ENCODE measurements around the gene CTNNA3.

Gene CTNNA3

DNA sequence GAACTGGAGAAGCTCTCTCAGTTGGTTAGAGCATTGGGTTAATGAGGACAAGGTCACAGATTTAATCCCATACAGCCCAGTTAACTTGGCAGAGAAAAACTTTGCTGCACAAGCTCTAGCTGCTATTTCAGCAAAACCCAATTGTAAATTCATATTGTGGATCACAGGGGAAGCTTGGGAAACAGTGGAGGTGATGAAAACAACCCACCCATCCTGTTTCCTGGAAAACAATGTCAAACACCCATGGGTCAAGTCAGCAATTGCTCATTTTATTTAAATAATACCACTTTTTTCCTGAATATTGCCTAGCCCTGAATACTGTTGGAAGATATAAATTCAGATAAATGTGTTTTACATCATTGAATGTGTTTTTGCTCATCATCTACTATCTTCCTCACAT lies 1670.8 kb downstream of the CTNNA3 start:
- Histone ChIP-seq H3K36me3 (ENCODE audit: control insufficient read depth, insufficient read depth, low read length) (no peaks in the 10 kb centered on the region), H3K4me3 (ENCODE audit: insufficient read depth, low read depth, low read length, poor library complexity, severe bottlenecking) (no peak overlapping the region), H3K4me1 (ENCODE audit: control insufficient read depth, insufficient read depth, low read length, poor library complexity, severe bottlenecking) (no peaks in the 10 kb centered on the region), H3K9me3 (ENCODE audit: control insufficient read depth, low read length) (no peaks in the 10 kb centered on the region), H3K27me3 (replicated peaks; ENCODE audit: control insufficient read depth, insufficient read depth, low read length, poor library complexity, severe bottlenecking) (no peaks in the 10 kb centered on the region), H3K27ac (ENCODE audit: insufficient read depth, low read length, poor library complexity, severe bottlenecking) (no peak overlapping the region)
- DNase-seq, result no peak

GRCh38 chr10:66021423-66021822 lies 1674.6 kb downstream of the CTNNA3 start:
- Histone ChIP-seq H3K27me3 (replicated peaks; ENCODE audit: control insufficient read depth, insufficient read depth, low read length, poor library complexity, severe bottlenecking) (no peaks in the 10 kb centered on the region), H3K4me1 (ENCODE audit: control insufficient read depth, insufficient read depth, low read length, poor library complexity, severe bottlenecking) (no peaks in the 10 kb centered on the region), H3K36me3 (ENCODE audit: control insufficient read depth, insufficient read depth, low read length) (no peaks in the 10 kb centered on the region), H3K9me3 (ENCODE audit: control insufficient read depth, low read length) (no peaks in the 10 kb centered on the region), H3K4me3 (ENCODE audit: insufficient read depth, low read depth, low read length, poor library complexity, severe bottlenecking) (no peak overlapping the region), H3K27ac (ENCODE audit: insufficient read depth, low read length, poor library complexity, severe bottlenecking) (no peak overlapping the region)
- no peak for DNase-seq

GRCh38 chr10:66008221-66008620 lies 1687.8 kb downstream of the CTNNA3 start:
- H3K36me3 ChIP-seq (ENCODE audit: control insufficient read depth, insufficient read depth, low read length), result no peaks in the 10 kb centered on the region
- H3K27me3 ChIP-seq (replicated peaks; ENCODE audit: control insufficient read depth, insufficient read depth, low read length, poor library complexity, severe bottlenecking), result no peaks in the 10 kb centered on the region
- no peak overlapping the region for H3K4me3 ChIP-seq (ENCODE audit: insufficient read depth, low read depth, low read length, poor library complexity, severe bottlenecking)
- DNase-seq, result no peak
- no peaks in the 10 kb centered on the region for H3K4me1 ChIP-seq (ENCODE audit: control insufficient read depth, insufficient read depth, low read length, poor library complexity, severe bottlenecking)
- H3K27ac ChIP-seq (ENCODE audit: insufficient read depth, low read length, poor library complexity, severe bottlenecking), result no peak overlapping the region
- H3K9me3 ChIP-seq (ENCODE audit: control insufficient read depth, low read length), result no peaks in the 10 kb centered on the region

DNA sequence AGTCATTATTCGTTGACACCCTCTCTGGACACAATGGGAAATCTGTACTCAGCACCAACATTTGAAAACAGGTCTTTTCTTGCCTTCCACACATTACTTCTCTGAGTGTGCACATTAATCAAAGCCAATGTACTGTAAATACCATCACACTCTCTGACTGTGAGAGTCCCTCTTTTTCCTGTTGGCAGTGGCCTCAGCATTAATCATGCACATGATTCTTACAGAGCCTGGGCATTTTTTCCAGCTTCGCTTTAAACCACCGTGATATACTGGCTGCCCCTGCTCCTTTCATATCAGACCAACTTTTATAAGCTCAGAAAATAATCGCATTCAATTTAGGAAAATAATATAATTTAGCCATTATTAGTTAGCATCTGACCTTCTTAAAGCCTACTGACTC lies 1689.6 kb downstream of the CTNNA3 start:
- no peaks in the 10 kb centered on the region for H3K9me3 ChIP-seq (ENCODE audit: control insufficient read depth, low read length)
- no peaks in the 10 kb centered on the region for H3K36me3 ChIP-seq (ENCODE audit: control insufficient read depth, insufficient read depth, low read length)
- H3K27me3 ChIP-seq (replicated peaks; ENCODE audit: control insufficient read depth, insufficient read depth, low read length, poor library complexity, severe bottlenecking), result no peaks in the 10 kb centered on the region
- no peak overlapping the region for H3K4me3 ChIP-seq (ENCODE audit: insufficient read depth, low read depth, low read length, poor library complexity, severe bottlenecking)
- H3K4me1 ChIP-seq (ENCODE audit: control insufficient read depth, insufficient read depth, low read length, poor library complexity, severe bottlenecking), result no peaks in the 10 kb centered on the region
- no peak for DNase-seq
- H3K27ac ChIP-seq (ENCODE audit: insufficient read depth, low read length, poor library complexity, severe bottlenecking), result no peak overlapping the region

DNA sequence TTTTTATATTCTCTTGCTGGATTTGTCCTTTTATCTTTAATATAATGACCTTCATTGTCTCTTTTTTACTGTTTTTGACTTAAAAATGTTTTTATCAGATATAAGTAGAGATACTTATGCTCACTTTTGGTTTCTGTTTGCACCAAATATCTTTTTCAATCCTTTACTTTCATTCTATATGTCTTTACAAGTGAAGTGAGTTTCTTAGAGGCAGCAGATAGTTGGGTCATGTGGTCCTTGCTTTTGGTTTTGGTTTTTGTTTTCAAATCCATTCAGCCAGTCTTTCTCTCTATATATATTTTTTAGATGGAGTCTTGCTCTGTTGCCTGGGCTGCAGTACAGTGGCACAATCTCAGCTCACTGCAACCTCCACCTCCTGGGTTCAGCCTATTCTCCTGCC lies 1702.5 kb downstream of the CTNNA3 start:
- Histone ChIP-seq H3K4me1 (ENCODE audit: control insufficient read depth, insufficient read depth, low read length, poor library complexity, severe bottlenecking) (no peaks in the 10 kb centered on the region), H3K4me3 (ENCODE audit: insufficient read depth, low read depth, low read length, poor library complexity, severe bottlenecking) (no peak overlapping the region), H3K9me3 (ENCODE audit: control insufficient read depth, low read length) (no peaks in the 10 kb centered on the region), H3K27ac (ENCODE audit: insufficient read depth, low read length, poor library complexity, severe bottlenecking) (no peak overlapping the region), H3K36me3 (ENCODE audit: control insufficient read depth, insufficient read depth, low read length) (no peaks in the 10 kb centered on the region), H3K27me3 (replicated peaks; ENCODE audit: control insufficient read depth, insufficient read depth, low read length, poor library complexity, severe bottlenecking) (no peaks in the 10 kb centered on the region)
- DNase-seq, result no peak

DNA sequence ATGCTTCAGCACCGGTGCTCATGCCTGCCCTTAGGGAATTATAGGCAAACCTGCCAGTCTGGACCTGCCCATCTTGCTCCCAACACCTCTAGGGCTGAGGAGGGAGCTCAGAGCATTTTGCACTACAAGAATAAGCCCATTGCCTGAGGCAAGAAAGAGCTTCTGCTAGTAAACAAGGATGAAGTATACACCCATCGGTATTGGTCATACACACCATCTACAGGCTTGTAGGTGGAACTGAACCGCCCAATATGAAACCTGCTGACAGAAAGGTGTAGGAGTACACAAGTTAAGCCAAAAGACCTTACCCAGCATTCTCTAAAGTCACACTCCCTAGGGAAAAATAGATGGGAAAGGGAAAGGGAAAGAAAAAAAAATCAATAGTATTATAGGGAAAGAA lies 1727.1 kb downstream of the CTNNA3 start:
- no peak for DNase-seq
- no peaks in the 10 kb centered on the region for H3K4me1 ChIP-seq (ENCODE audit: control insufficient read depth, insufficient read depth, low read length, poor library complexity, severe bottlenecking)
- no peaks in the 10 kb centered on the region for H3K27me3 ChIP-seq (replicated peaks; ENCODE audit: control insufficient read depth, insufficient read depth, low read length, poor library complexity, severe bottlenecking)
- no peaks in the 10 kb centered on the region for H3K9me3 ChIP-seq (ENCODE audit: control insufficient read depth, low read length)
- H3K36me3 ChIP-seq (ENCODE audit: control insufficient read depth, insufficient read depth, low read length), result no peaks in the 10 kb centered on the region
- H3K27ac ChIP-seq (ENCODE audit: insufficient read depth, low read length, poor library complexity, severe bottlenecking), result no peak overlapping the region
- no peak overlapping the region for H3K4me3 ChIP-seq (ENCODE audit: insufficient read depth, low read depth, low read length, poor library complexity, severe bottlenecking)

DNA sequence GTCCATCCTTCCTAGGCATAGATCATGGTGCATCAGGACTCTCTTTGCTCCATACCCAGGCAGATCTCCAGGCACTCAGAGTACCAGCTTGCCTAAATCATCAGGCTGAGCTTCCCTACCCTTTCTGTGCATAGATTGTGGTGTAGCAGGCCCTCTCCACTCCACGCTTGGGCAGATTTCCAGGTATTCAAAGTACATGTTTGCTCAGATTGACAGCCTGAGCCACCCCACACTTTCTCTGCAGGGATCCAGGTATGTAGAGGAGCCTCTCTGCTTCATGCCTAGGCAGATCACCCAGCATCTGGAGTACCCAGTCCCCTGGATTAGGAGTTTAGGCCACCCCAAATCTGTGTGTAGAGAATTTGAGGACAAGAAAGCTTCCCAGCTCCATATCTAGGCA lies 1727.6 kb downstream of the CTNNA3 start:
- no peaks in the 10 kb centered on the region for H3K36me3 ChIP-seq (ENCODE audit: control insufficient read depth, insufficient read depth, low read length)

GRCh38 chr10:65964205-65964604 lies 1731.8 kb downstream of the CTNNA3 start:
- H3K9me3 ChIP-seq (ENCODE audit: control insufficient read depth, low read length), result no peaks in the 10 kb centered on the region
- H3K27me3 ChIP-seq (replicated peaks; ENCODE audit: control insufficient read depth, insufficient read depth, low read length, poor library complexity, severe bottlenecking), result no peaks in the 10 kb centered on the region
- DNase-seq, result no peak
- H3K4me1 ChIP-seq (ENCODE audit: control insufficient read depth, insufficient read depth, low read length, poor library complexity, severe bottlenecking), result no peaks in the 10 kb centered on the region
- no peak overlapping the region for H3K27ac ChIP-seq (ENCODE audit: insufficient read depth, low read length, poor library complexity, severe bottlenecking)
- H3K4me3 ChIP-seq (ENCODE audit: insufficient read depth, low read depth, low read length, poor library complexity, severe bottlenecking), result no peak overlapping the region
- H3K36me3 ChIP-seq (ENCODE audit: control insufficient read depth, insufficient read depth, low read length), result no peaks in the 10 kb centered on the region

More for the DNA sequence above, 1727.6 kb downstream of the CTNNA3 start:
- H3K4me1 ChIP-seq (ENCODE audit: control insufficient read depth, insufficient read depth, low read length, poor library complexity, severe bottlenecking), result no peaks in the 10 kb centered on the region
- no peaks in the 10 kb centered on the region for H3K27me3 ChIP-seq (replicated peaks; ENCODE audit: control insufficient read depth, insufficient read depth, low read length, poor library complexity, severe bottlenecking)
- H3K27ac ChIP-seq (ENCODE audit: insufficient read depth, low read length, poor library complexity, severe bottlenecking), result no peak overlapping the region
- DNase-seq, result no peak
- H3K9me3 ChIP-seq (ENCODE audit: control insufficient read depth, low read length), result no peaks in the 10 kb centered on the region
- no peak overlapping the region for H3K4me3 ChIP-seq (ENCODE audit: insufficient read depth, low read depth, low read length, poor library complexity, severe bottlenecking)

DNA sequence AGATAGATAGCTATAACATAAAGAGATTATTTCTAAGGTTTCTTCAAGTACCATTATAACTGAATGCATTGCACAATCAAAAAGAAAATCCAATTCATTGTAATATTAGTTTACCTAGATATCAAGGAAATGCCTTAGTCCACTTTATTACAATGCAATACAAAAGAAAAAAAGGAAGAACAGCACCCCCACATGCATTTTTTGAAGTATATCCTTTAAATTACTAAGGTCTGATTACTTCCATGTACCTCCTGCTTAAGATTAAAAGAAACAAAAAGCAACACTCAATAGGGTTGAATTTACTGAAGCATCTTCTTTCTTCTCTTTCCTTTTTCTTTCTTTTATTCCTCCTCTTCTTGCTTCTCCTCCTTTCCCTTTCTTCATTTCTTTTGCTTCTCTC lies 1743.9 kb downstream of the CTNNA3 start:
- Histone ChIP-seq H3K27ac (ENCODE audit: insufficient read depth, low read length, poor library complexity, severe bottlenecking) (no peak overlapping the region), H3K4me1 (ENCODE audit: control insufficient read depth, insufficient read depth, low read length, poor library complexity, severe bottlenecking) (no peaks in the 10 kb centered on the region), H3K27me3 (replicated peaks; ENCODE audit: control insufficient read depth, insufficient read depth, low read length, poor library complexity, severe bottlenecking) (no peaks in the 10 kb centered on the region), H3K9me3 (ENCODE audit: control insufficient read depth, low read length) (no peaks in the 10 kb centered on the region), H3K36me3 (ENCODE audit: control insufficient read depth, insufficient read depth, low read length) (no peaks in the 10 kb centered on the region), H3K4me3 (ENCODE audit: insufficient read depth, low read depth, low read length, poor library complexity, severe bottlenecking) (no peak overlapping the region)
- DNase-seq, result no peak

DNA sequence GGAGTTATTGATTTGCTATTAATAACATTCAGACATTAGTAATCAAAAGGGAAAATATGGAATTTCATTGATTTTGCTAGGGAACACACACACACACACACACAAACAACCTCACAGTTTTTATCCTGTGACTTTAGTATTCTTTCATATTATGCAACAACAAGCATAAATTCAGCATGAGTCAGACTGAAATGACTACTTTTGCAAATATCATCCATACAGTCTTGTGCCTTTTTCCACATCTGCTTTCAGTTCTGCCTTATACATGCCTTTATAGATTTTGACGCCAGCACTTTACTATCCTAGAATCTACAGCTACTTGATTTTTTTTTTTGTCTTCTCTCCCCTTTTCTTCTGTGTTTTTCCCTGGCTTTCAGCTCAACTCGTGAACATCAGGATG lies 1745.9 kb downstream of the CTNNA3 start:
- no peak overlapping the region for H3K4me3 ChIP-seq (ENCODE audit: insufficient read depth, low read depth, low read length, poor library complexity, severe bottlenecking)
- H3K36me3 ChIP-seq (ENCODE audit: control insufficient read depth, insufficient read depth, low read length), result no peaks in the 10 kb centered on the region
- no peak overlapping the region for H3K27ac ChIP-seq (ENCODE audit: insufficient read depth, low read length, poor library complexity, severe bottlenecking)
- no peaks in the 10 kb centered on the region for H3K27me3 ChIP-seq (replicated peaks; ENCODE audit: control insufficient read depth, insufficient read depth, low read length, poor library complexity, severe bottlenecking)
- H3K4me1 ChIP-seq (ENCODE audit: control insufficient read depth, insufficient read depth, low read length, poor library complexity, severe bottlenecking), result no peaks in the 10 kb centered on the region
- no peaks in the 10 kb centered on the region for H3K9me3 ChIP-seq (ENCODE audit: control insufficient read depth, low read length)
- no peak for DNase-seq

DNA sequence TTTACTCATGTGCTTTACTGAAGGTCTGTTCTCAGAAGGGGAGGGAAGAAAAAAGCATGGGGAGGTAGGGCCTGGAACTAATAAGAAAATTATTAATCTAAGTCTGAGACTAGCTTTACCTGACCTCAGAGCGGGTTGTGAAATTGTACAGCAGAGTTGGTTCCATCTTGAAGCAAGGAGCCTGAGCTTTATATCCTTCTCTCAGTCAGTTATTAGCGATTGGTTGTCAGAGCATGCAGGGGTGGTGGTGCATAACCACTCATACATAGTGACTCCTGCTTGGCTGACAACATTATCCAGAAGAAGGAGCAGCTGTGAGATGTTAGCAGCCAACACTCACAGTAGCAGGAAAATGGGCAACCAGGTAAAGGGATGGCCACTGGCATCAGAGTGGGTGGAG lies 1746.5 kb downstream of the CTNNA3 start:
- Histone ChIP-seq H3K9me3 (ENCODE audit: control insufficient read depth, low read length) (no peaks in the 10 kb centered on the region), H3K36me3 (ENCODE audit: control insufficient read depth, insufficient read depth, low read length) (no peaks in the 10 kb centered on the region), H3K4me3 (ENCODE audit: insufficient read depth, low read depth, low read length, poor library complexity, severe bottlenecking) (no peak overlapping the region), H3K27me3 (replicated peaks; ENCODE audit: control insufficient read depth, insufficient read depth, low read length, poor library complexity, severe bottlenecking) (no peaks in the 10 kb centered on the region), H3K27ac (ENCODE audit: insufficient read depth, low read length, poor library complexity, severe bottlenecking) (no peak overlapping the region), H3K4me1 (ENCODE audit: control insufficient read depth, insufficient read depth, low read length, poor library complexity, severe bottlenecking) (no peaks in the 10 kb centered on the region)
- DNase-seq, result no peak
